ES-I3 (cell line): ENCODE data around the gene BCO1.
"Not testable (repeated sequence)": the region's sequence is repeated elsewhere in the genome, so short reads cannot be mapped to it uniquely, and the experiment has no call there.

Experiments
- H3K36me3 ChIP-seq: 2 replicates; pipeline ENCODE4 v1.6.1; 2013; ENCODE audit warnings: mild to moderate bottlenecking, low read length, control low read depth, moderate library complexity; ENCODE audit not compliant: insufficient read depth
- H3K4me1 ChIP-seq: 2 replicates; pipeline ENCODE4 v1.6.1; 2013; ENCODE audit warnings: mild to moderate bottlenecking, control low read depth, low read length; ENCODE audit not compliant: insufficient read depth
- H3K9ac ChIP-seq: 2 replicates; pipeline ENCODE4 v1.6.1; 2013; ENCODE audit warnings: low read depth, mild to moderate bottlenecking, low read length, moderate library complexity
- H3K9me3 ChIP-seq: 2 replicates; pipeline ENCODE4 v1.6.1; 2013; ENCODE audit warnings: mild to moderate bottlenecking, low read length, moderate library complexity; ENCODE audit not compliant: control insufficient read depth, insufficient read depth

Gene BCO1

DNA sequence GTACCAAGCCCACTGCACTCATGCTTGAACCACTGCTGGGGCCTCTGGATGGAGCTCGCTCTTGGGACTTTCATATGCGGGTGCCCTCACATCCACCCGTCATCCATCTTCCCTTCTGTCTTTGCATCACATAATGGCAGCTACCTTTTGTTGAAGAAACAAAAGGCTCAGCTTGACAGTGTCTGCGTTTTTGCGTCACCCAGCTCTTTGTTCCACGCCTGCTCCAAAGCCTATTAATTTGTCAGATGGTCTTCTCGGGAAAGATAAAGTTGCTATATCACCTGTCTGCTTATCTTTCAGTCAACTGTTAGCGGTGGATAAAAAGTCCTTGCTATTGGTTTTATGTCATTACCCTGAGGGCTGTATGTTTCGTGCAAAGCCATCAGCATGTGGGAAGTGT, 18.1 kb upstream of the BCO1 start:
- Histone ChIP-seq H3K9me3 (no peaks in the 10 kb centered on the region), H3K9ac (no peak overlapping the region), H3K4me1 (no peaks in the 10 kb centered on the region; the same call in 1 of the 2 replicates), H3K36me3 (no peaks in the 10 kb centered on the region)

- Histone ChIP-seq H3K9me3 (no peaks in the 10 kb centered on the region), H3K9ac (no peak overlapping the region), H3K36me3 (no peaks in the 10 kb centered on the region), H3K4me1 (no peaks in the 10 kb centered on the region; the same call in 1 of the 2 replicates)
Observed at GRCh38 chr16:81221731-81222130, 16.8 kb upstream of the BCO1 start.

DNA sequence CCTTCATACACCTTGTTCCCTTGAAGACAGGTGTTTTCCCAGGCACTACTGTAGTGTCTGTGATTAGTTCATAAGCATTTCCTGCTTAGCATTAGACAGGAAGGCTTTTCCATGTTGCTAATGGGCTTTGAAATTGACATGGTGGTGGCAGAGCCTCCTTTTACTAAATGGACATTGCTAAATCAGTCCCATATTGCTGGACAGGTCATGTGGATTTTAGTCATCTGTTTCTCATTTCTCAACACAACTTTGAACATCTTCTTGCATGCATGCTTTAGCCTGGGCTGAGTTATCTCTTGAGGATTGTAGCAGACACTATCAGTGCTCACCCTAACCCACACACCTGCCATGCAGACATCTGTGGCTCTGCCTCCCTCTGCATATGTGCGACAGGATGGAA, 13.7 kb upstream of the BCO1 start:
- Histone ChIP-seq H3K9me3 (no peaks in the 10 kb centered on the region), H3K4me1 (no peaks in the 10 kb centered on the region; the same call in 1 of the 2 replicates), H3K9ac (no peak overlapping the region), H3K36me3 (no peaks in the 10 kb centered on the region)

GRCh38 chr16:81225697-81226096, 12.8 kb upstream of the BCO1 start:
- H3K9ac ChIP-seq, H3K9me3 ChIP-seq, H3K4me1 ChIP-seq, H3K36me3 ChIP-seq: not testable (repeated sequence)

DNA sequence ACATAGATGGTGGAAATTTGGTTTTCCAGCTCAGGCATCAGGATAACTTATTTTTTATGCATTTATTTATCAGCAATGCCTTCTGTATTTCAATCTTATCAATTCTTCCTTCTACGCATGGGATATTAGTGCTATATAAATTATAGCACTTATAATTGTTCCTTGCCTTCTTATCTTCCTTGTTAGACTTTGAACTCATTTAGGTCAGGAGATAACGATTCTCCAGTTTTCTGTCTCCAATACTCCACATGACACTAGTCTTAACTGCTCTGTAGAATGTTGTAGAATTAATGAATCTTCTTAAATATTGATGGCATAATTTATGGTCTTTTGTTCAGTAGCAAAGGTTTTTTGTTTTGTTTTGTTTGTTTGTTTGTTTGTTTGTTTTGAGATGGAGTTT, 10.7 kb upstream of the BCO1 start:
- H3K4me1 ChIP-seq: no peaks in the 10 kb centered on the region; the same call in 1 of the 2 replicates
- H3K9ac ChIP-seq: no peak overlapping the region
- no peaks in the 10 kb centered on the region for H3K9me3 ChIP-seq
- no peaks in the 10 kb centered on the region for H3K36me3 ChIP-seq

- no peaks in the 10 kb centered on the region for H3K4me1 ChIP-seq
- H3K36me3 ChIP-seq: no peaks in the 10 kb centered on the region
- no peaks in the 10 kb centered on the region for H3K9me3 ChIP-seq
- no peak overlapping the region for H3K9ac ChIP-seq
Observed at GRCh38 chr16:81229811-81230210, 8.7 kb upstream of the BCO1 start.

DNA sequence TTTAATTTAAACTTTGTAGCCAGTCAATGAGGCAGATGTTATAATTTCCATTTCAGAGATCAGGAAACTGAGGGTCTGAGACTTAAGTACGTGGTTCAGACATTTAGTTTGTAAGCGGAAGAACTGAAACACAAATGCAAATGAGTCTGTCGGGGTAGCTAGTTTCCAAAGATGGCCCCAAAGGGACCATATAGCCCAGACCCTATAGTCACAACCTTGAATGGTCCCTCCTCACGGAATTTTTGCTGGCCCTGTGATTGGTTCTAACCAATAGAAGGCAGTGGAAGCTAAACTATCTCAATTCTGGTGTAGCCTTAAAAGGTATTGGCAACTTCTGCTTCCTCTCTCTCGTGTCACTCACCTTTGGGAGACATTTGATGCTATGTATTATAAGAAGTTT, 7.5 kb upstream of the BCO1 start:
- Histone ChIP-seq H3K4me1 (no peaks in the 10 kb centered on the region), H3K9me3 (no peaks in the 10 kb centered on the region), H3K36me3 (no peaks in the 10 kb centered on the region), H3K9ac (no peak overlapping the region)

- H3K36me3 ChIP-seq: no peaks in the 10 kb centered on the region
- no peaks in the 10 kb centered on the region for H3K9me3 ChIP-seq
- peaks cover 6% of the 10 kb centered on the region; the same call in 1 of the 2 replicates for H3K4me1 ChIP-seq
- H3K9ac ChIP-seq: no peak overlapping the region
Observed at GRCh38 chr16:81232740-81233367, 5.6 kb upstream of the BCO1 start.

DNA sequence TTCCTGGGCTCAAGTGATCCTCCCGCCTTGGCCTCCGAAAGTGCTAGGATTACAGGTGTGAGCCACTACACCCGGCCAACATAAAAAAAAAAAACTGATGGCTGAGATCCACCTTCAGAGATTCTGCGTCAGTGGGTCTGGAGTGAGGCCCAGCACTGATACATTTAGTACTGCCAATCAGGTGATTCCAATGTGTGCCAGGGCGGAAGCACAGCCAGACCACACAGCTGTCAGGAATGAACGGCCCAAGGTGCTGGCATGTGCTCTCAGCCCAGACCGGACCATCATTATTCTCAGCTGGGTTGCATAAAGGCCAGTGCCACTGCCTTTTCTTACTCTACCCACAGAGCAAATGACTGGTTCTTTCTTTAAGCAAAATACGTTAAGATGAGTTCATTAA, 1.2 kb upstream of the BCO1 start:
- H3K36me3 ChIP-seq: no peaks in the 10 kb centered on the region
- peaks cover 9% of the 10 kb centered on the region; the same call in 1 of the 2 replicates for H3K4me1 ChIP-seq
- no peaks in the 10 kb centered on the region for H3K9me3 ChIP-seq
- H3K9ac ChIP-seq: no peak overlapping the region

GRCh38 chr16:81237942-81238295, 570 bp upstream of the BCO1 start:
- Histone ChIP-seq H3K36me3 (no peaks in the 10 kb centered on the region), H3K9me3 (no peaks in the 10 kb centered on the region), H3K4me1 (peaks cover 9% of the 10 kb centered on the region; the same call in 1 of the 2 replicates), H3K9ac (peak overlapping the region; percentile 45; the same call in 1 of the 2 replicates)

- Histone ChIP-seq H3K9me3 (no peaks in the 10 kb centered on the region), H3K36me3 (no peaks in the 10 kb centered on the region), H3K9ac (no peak overlapping the region), H3K4me1 (peaks cover 9% of the 10 kb centered on the region; the same call in 1 of the 2 replicates)
Observed at GRCh38 chr16:81239367-81240121, 1.1 kb downstream of the BCO1 start.

- Histone ChIP-seq H3K9me3 (no peaks in the 10 kb centered on the region), H3K36me3 (no peaks in the 10 kb centered on the region), H3K9ac (no peak overlapping the region), H3K4me1 (peaks cover 9% of the 10 kb centered on the region; the same call in 1 of the 2 replicates)
Observed at GRCh38 chr16:81241706-81242105, 3.2 kb downstream of the BCO1 start.

DNA sequence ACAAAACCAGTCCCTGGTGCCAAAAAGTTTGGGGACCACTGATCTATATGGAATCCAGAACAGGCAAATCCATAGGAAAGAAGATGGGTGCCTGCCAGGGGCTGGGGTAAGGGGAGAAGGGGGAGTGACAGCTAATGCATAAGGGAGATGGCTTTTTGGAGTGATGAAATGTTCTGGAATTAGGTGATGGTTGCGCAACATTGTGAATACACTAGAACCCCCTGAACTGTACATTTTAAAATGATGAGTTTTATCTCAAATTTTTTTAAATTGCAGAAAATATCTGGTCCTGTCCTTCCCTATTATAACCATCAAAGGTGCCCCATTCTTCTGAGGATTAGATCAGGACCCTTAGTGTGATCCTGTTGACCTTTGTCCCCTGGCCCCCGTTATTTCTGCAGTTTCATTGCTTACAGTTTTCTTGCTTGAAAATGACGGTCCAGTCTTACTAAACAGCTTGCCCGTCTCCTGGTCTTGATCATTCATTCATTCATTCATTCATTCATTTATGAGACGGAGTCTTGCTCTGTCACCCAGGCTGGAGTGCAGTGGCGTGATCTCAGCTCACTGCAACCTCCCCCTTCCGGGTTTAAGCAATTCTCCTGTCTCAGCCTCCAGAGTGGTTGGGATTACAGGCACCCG, 4.6 kb downstream of the BCO1 start:
- Histone ChIP-seq H3K4me1 (0 out of 2 replicates have a peak, but pooled peaks cover 3% of the 10 kb centered on the region), H3K9me3 (no peaks in the 10 kb centered on the region), H3K36me3 (no peaks in the 10 kb centered on the region), H3K9ac (no peak overlapping the region)

DNA sequence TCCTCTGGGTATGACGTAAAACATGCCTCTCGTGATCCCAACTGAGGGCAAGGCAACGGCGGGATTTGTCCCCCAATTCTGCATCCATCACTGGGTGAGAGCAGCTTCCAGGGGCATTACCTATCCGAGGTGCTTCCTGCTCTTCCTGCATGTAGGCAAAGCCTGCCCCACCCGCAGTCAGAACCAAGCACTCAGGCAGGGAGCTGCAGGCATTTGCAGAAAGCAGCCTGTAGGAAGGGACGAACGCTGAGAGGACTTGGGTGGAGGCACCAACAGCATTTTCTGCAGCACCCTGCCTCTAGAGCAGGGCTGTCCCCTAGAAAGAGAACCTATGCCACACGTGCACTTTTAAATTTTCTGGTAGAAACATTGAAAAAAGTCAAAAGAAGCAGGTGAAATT, 5.5 kb downstream of the BCO1 start:
- Histone ChIP-seq H3K9me3 (no peaks in the 10 kb centered on the region), H3K4me1 (0 out of 2 replicates have a peak, but pooled peaks cover 3% of the 10 kb centered on the region), H3K9ac (no peak overlapping the region), H3K36me3 (no peaks in the 10 kb centered on the region)

GRCh38 chr16:81251871-81252270, 13.4 kb downstream of the BCO1 start:
- no peaks in the 10 kb centered on the region for H3K9me3 ChIP-seq
- no peaks in the 10 kb centered on the region for H3K36me3 ChIP-seq
- no peaks in the 10 kb centered on the region for H3K4me1 ChIP-seq
- H3K9ac ChIP-seq: no peak overlapping the region
